Spinal cord (tissue), 10 donors: ENCODE results near the gene SRL. TPM values are rescaled to one million over a fixed set of nuclear protein-coding genes. Genes with fewer than 3 reads are reported as not detected.
"Not testable (repeated sequence)": the region's sequence is repeated elsewhere in the genome, so short reads cannot be mapped to it uniquely, and the experiment has no call there.

Source experiments
- DNase-seq, 6 donors: peaks; one replicate each; pipeline versions ENCODE4 v3.0.0 to v3.0.0-alpha.2; 2013 to 2015; ENCODE audit warnings: low spot score in 6 of 6, low read depth in 4 of 6
- H3K27ac ChIP-seq: one replicate; pipeline ENCODE4 v1.5.1; 2013; ENCODE audit warnings: low read depth, low read length, control low read depth
- H3K27me3 ChIP-seq: one replicate; pipeline ENCODE4 v1.6.1; 2013; ENCODE audit warnings: low read length; ENCODE audit not compliant: control insufficient read depth, insufficient read depth
- H3K36me3 ChIP-seq: one replicate; pipeline ENCODE4 v1.6.1; 2013; ENCODE audit warnings: low read length; ENCODE audit not compliant: control insufficient read depth, insufficient read depth
- H3K4me1 ChIP-seq: one replicate; pipeline ENCODE4 v1.6.1; 2013; ENCODE audit warnings: low read length; ENCODE audit not compliant: control insufficient read depth, insufficient read depth
- H3K4me3 ChIP-seq: one replicate; pipeline ENCODE4 v1.5.1; 2013; ENCODE audit warnings: low read depth, low read length, control low read depth
- H3K9me3 ChIP-seq: one replicate; pipeline ENCODE4 v1.6.1; 2013; ENCODE audit warnings: low read length; ENCODE audit not compliant: control insufficient read depth, insufficient read depth
- WGBS: methylation state at CpG from one replicate; pipeline ENCODE4 v1.1.5; 2013; ENCODE audit warnings: missing lambda C conversion rate; ENCODE audit not compliant: insufficient coverage; 5-methylcytosine and 5-hydroxymethylcytosine counted together
- polyA plus RNA-seq, 2 donors: library from polyadenylated mRNA; unstranded; fragments of 120-200 nt; gene quantifications; one replicate each; pipeline ENCODE4 v1.2.1, GENCODE V29; 2013; ENCODE audit not compliant: insufficient read length in 2 of 2
- total RNA-seq, 2 donors: library from RNA; depleted of rRNA in 1 of 2; stranded (reverse); fragments of 120-200 nt in 1 of 2; fragments of >200 nt in 1 of 2; gene quantifications; one replicate each; pipeline versions ENCODE4 v1.2.3 to v1.2.4, GENCODE V29; 2013 to 2014
- donor health status: healthy.

SRL gene
- total and polyA plus RNA-seq, 4 donors, result 1.6 to 1.9 (median 1.7) TPM

GRCh38 chr16:4159726-4160125 lies 82.2 kb downstream of the SRL start:
- 87% methylated on average over 17 of the region's 17 CpGs for WGBS
- peak in 1 of 6 donors; percentile 3 for DNase-seq
- H3K36me3 ChIP-seq, result no peaks in the 10 kb centered on the region
- no peak overlapping the region for H3K27ac ChIP-seq
- no peaks in the 10 kb centered on the region for H3K27me3 ChIP-seq
- H3K9me3 ChIP-seq, result no peaks in the 10 kb centered on the region
- H3K4me1 ChIP-seq, result no peaks in the 10 kb centered on the region
- no peak overlapping the region for H3K4me3 ChIP-seq

- H3K27me3 ChIP-seq, result no peaks in the 10 kb centered on the region
- no peaks in the 10 kb centered on the region for H3K9me3 ChIP-seq
- H3K27ac ChIP-seq, result no peak overlapping the region
- no peaks in the 10 kb centered on the region for H3K4me1 ChIP-seq
- no peak for DNase-seq
- H3K4me3 ChIP-seq, result no peak overlapping the region
- 72% methylated on average over 4 of the region's 13 CpGs for WGBS
- H3K36me3 ChIP-seq, result no peaks in the 10 kb centered on the region
Measured at GRCh38 chr16:4158143-4159093, 83.5 kb downstream of the SRL start.

GRCh38 chr16:4157376-4157825 lies 84.5 kb downstream of the SRL start:
- 100% methylated on average over 2 of the region's 4 CpGs for WGBS
- Histone ChIP-seq H3K27me3 (no peaks in the 10 kb centered on the region), H3K4me3 (no peak overlapping the region), H3K27ac (no peak overlapping the region), H3K36me3 (no peaks in the 10 kb centered on the region), H3K9me3 (no peaks in the 10 kb centered on the region), H3K4me1 (no peaks in the 10 kb centered on the region)
- no peak for DNase-seq

DNA sequence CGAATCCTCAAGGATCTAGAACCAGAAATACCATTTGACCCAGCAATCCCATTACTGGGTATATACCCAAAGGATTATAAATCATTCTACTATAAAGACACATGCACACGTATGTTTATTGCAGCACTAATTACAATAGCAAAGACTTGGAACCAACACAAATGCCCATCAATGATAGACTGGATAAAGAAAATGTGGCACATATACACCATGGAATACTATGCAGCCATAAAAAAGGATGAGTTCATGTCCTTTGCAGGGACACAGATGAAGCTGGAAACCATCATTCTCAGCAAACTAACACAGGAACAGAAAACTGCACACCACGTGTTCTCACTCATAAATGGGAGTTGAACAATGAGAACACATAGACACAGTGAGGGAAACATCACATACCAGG lies 85.4 kb downstream of the SRL start:
- not testable (repeated sequence) for DNase-seq

GRCh38 chr16:4153364-4153763 lies 88.5 kb downstream of the SRL start:
- H3K36me3 ChIP-seq, H3K9me3 ChIP-seq, H3K27me3 ChIP-seq, DNase-seq, H3K4me1 ChIP-seq, H3K27ac ChIP-seq, H3K4me3 ChIP-seq: not testable (repeated sequence)
- WGBS, result 92% methylated on average over 11 of the region's 13 CpGs

More for the DNA sequence above, 85.4 kb downstream of the SRL start:
- not testable (repeated sequence) for H3K27me3 ChIP-seq, H3K36me3 ChIP-seq, H3K4me1 ChIP-seq, H3K9me3 ChIP-seq, H3K27ac ChIP-seq, H3K4me3 ChIP-seq
- no CpG with 5 or more reads among the region's 3 CpGs for WGBS

DNA sequence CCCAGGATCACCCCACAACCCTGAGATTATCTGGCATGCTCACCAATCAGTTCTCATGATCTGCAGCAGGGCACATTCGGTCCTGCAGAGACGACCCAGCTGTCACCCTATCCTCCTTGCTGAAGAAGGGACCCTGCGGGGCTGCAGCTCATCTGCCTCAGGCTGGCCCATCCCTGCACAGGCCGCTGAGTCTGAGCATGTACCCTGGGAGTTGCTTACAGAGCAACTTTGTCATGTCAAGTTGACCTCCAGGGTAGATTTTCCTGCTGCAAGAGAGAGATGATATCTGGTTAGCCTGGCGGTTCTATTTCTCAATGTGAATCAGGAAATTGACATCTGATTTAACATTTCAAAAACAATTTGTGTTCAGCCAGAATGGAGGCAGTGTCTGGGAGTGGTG lies 89.6 kb downstream of the SRL start:
- no peak overlapping the region for H3K27ac ChIP-seq
- H3K27me3 ChIP-seq, result no peaks in the 10 kb centered on the region
- DNase-seq, result peak in 1 of 6 donors; percentile 3
- WGBS, result 64% methylated on average over 4 of the region's 5 CpGs
- no peaks in the 10 kb centered on the region for H3K36me3 ChIP-seq
- no peaks in the 10 kb centered on the region for H3K4me1 ChIP-seq
- H3K4me3 ChIP-seq, result no peak overlapping the region
- no peaks in the 10 kb centered on the region for H3K9me3 ChIP-seq

GRCh38 chr16:4147236-4147635 lies 94.6 kb downstream of the SRL start:
- no peaks in the 10 kb centered on the region for H3K27me3 ChIP-seq
- 70% methylated on average over 10 of the region's 10 CpGs for WGBS

DNA sequence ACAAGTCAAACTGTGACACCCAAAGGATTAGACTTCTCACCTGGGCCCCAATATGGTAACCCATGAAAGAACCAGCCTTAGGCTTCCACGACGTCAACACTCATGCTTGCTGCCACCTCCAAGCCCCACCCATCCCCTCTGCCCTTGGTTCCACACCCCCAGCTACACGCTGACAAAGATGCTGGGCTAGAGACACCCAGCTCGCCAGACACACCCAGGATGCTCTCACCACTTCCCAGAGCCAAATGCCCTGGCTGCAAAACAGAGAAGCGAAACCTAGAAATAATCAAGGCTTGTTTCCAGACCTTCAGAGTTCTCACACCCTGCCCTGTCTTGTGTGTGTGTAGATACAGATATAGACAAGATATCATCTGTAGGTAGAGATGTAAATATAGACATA lies 99.6 kb downstream of the SRL start:
- H3K4me3 ChIP-seq, result no peak overlapping the region
- DNase-seq, result no peak
- H3K27me3 ChIP-seq, result no peaks in the 10 kb centered on the region
- H3K4me1 ChIP-seq, result no peaks in the 10 kb centered on the region
- no peaks in the 10 kb centered on the region for H3K36me3 ChIP-seq
- no peak overlapping the region for H3K27ac ChIP-seq
- WGBS, result 77% methylated on average over 4 of the region's 5 CpGs
- no peaks in the 10 kb centered on the region for H3K9me3 ChIP-seq

More at GRCh38 chr16:4147236-4147635, 94.6 kb downstream of the SRL start:
- Histone ChIP-seq H3K36me3 (no peaks in the 10 kb centered on the region), H3K4me1 (no peaks in the 10 kb centered on the region), H3K27ac (no peak overlapping the region), H3K9me3 (no peaks in the 10 kb centered on the region), H3K4me3 (no peak overlapping the region)
- DNase-seq, result no peak

DNA sequence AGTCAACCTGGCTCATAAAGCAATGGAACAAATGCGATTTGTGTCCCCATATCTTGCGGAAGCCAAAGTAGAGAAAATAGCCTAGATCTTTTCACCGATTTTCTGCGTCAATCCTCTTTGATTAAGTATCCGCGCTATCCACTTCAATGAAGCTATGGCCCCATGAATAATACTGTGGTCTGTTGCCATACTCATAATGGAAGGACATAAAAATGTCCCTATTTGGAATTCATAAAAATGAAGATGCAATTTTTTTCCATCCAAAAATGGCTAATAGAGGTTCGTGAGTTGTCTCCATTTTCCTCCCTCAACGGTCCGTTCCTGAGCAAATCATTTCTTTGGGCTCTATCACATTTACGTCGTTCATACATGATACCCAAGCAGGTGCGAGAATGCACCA lies 100.3 kb downstream of the SRL start:
- H3K27me3 ChIP-seq, result no peaks in the 10 kb centered on the region
- H3K4me3 ChIP-seq, result no peak overlapping the region
- DNase-seq, result no peak
- H3K4me1 ChIP-seq, result no peaks in the 10 kb centered on the region
- no peaks in the 10 kb centered on the region for H3K9me3 ChIP-seq
- H3K36me3 ChIP-seq, result no peaks in the 10 kb centered on the region
- no peak overlapping the region for H3K27ac ChIP-seq
- 95% methylated on average over 7 of the region's 12 CpGs for WGBS

GRCh38 chr16:4140652-4141051 lies 101.2 kb downstream of the SRL start:
- H3K9me3 ChIP-seq, result no peaks in the 10 kb centered on the region
- H3K36me3 ChIP-seq, result no peaks in the 10 kb centered on the region
- no peaks in the 10 kb centered on the region for H3K4me1 ChIP-seq
- no peaks in the 10 kb centered on the region for H3K27me3 ChIP-seq
- no peak overlapping the region for H3K27ac ChIP-seq
- WGBS, result no CpG with 5 or more reads among the region's 3 CpGs
- DNase-seq, result peak in 1 of 6 donors; percentile 28
- no peak overlapping the region for H3K4me3 ChIP-seq
